Endothelial cell of umbilical vein (primary cell): ENCODE data around the gene WBP2NL. TPM values are rescaled to one million over a fixed set of nuclear protein-coding genes. Genes with fewer than 3 reads are reported as not detected.
A peak's percentile ranks its signal among the peaks of the same experiment; 100 is the strongest.

Experiments used
- BruUV-seq: library from RNA; stranded (reverse); fragments of 400-500 nt; replicated peaks from 2 replicates; lab custom pipeline; 2021; lab: Mats Ljungman, UMichigan
- CTCF ChIA-PET: fragments of 300-600, 350-600 bp; sonication (Branson Sonifier 250); formaldehyde crosslinking; loops from one replicate; lab custom pipeline; 2021; ENCODE audit warnings: antibody characterized with exemption, inconsistent platforms; lab: Charles Lee
- POLR2A ChIA-PET: fragments of 300-600, 350-600 bp; sonication (Branson Sonifier 250); formaldehyde crosslinking; loops from one replicate; lab custom pipeline; 2021; ENCODE audit warnings: antibody characterized with exemption, inconsistent platforms; lab: Charles Lee
- DNase-seq: peaks from one replicate; pipeline ENCODE4 v3.0.0-alpha.2; 2011; ENCODE audit warnings: low read depth, low spot score
- FAIRE-seq: peaks from 2 replicates; lab custom pipeline; 2011; peaks lifted over from hg19 to GRCh38; lab: Jason Lieb, UNC
- H2AFZ ChIP-seq: 2 replicates; pipeline ENCODE4 v1.6.0; 2012; ENCODE audit warnings: low read depth, low read length, control low read depth, inconsistent platforms
- H3K27ac ChIP-seq: 2 replicates; pipeline ENCODE4 v1.5.1; 2011; ENCODE audit warnings: low read depth, mild to moderate bottlenecking, control low read depth, low read length, moderate library complexity; ENCODE audit not compliant: insufficient read depth
- H3K27me3 ChIP-seq, 2 experiments: 2 replicates each; pipeline versions ENCODE4 v1.6.0 to v1.6.1; 2011; ENCODE audit warnings: low read length in 2 of 2, mixed read lengths in 1 of 2; ENCODE audit not compliant: control insufficient read depth in 2 of 2, insufficient read depth in 2 of 2
- H3K36me3 ChIP-seq, 2 experiments: 2 replicates in 1 of 2; 3 replicates in 1 of 2; pipeline ENCODE4 v1.5.1; 2011; ENCODE audit warnings: low read length in 2 of 2, mild to moderate bottlenecking in 1 of 2, moderate library complexity in 1 of 2; ENCODE audit not compliant: control insufficient read depth in 2 of 2, insufficient read depth in 2 of 2; ENCODE audit errors: extremely low read depth in 1 of 2
- H3K4me1 ChIP-seq: 3 replicates; pipeline ENCODE4 v1.5.1; 2011; ENCODE audit warnings: mild to moderate bottlenecking, low read length; ENCODE audit not compliant: control insufficient read depth, insufficient read depth; ENCODE audit errors: extremely low read depth
- H3K4me2 ChIP-seq: 2 replicates; pipeline ENCODE4 v1.6.1; 2011; ENCODE audit warnings: low read length, control low read depth, mixed read lengths; ENCODE audit not compliant: insufficient read depth
- H3K4me3 ChIP-seq, 3 experiments: fragments of 200-600 bp in 1 of 3; sonication (generic), shearing (Covaris generic) in 1 of 3; replicated peaks in 1 of 3; 2 replicates each; pipeline ENCODE4 v1.5.1; 2011 to 2016; ENCODE audit warnings: control low read depth in 3 of 3, low read length in 3 of 3, mild to moderate bottlenecking in 2 of 3, inconsistent platforms in 1 of 3, low read depth in 1 of 3, moderate library complexity in 1 of 3; ENCODE audit not compliant: insufficient read depth in 1 of 3
- H3K79me2 ChIP-seq: 2 replicates; pipeline ENCODE4 v1.6.0; 2012; ENCODE audit warnings: low read length, inconsistent platforms; ENCODE audit not compliant: control insufficient read depth, insufficient read depth
- H3K9ac ChIP-seq: replicated peaks from 2 replicates; pipeline ENCODE3; 2011; ENCODE audit warnings: low read length, control low read depth; ENCODE audit not compliant: insufficient read depth; ENCODE audit errors: extremely low read depth
- H3K9me1 ChIP-seq: replicated peaks from 3 replicates; pipeline ENCODE4 v1.6.0; 2011; ENCODE audit warnings: mild to moderate bottlenecking, low read length; ENCODE audit not compliant: control insufficient read depth, insufficient read depth; ENCODE audit errors: extremely low read depth
- H3K9me3 ChIP-seq: replicated peaks from 2 replicates; pipeline ENCODE4 v1.5.1; 2012; ENCODE audit warnings: low read length, inconsistent platforms; ENCODE audit not compliant: control insufficient read depth, insufficient read depth
- H4K20me1 ChIP-seq: replicated peaks from 2 replicates; pipeline ENCODE3; 2011; ENCODE audit warnings: mild to moderate bottlenecking, low read length; ENCODE audit not compliant: control insufficient read depth, insufficient read depth; ENCODE audit errors: extremely low read depth
- EZH2 ChIP-seq: IDR thresholded peaks from 2 replicates; pipeline ENCODE4 v1.6.1; 2012; ENCODE audit warnings: borderline replicate concordance, low read depth, mild to moderate bottlenecking, moderate library complexity, low read length, inconsistent platforms; ENCODE audit not compliant: severe bottlenecking
- MYC ChIP-seq: IDR thresholded peaks from one replicate; pipeline ENCODE4 v1.6.1; 2011; ENCODE audit warnings: mild to moderate bottlenecking, low read depth, low read length
- POLR2A ChIP-seq: IDR thresholded peaks from 2 replicates; pipeline ENCODE4 v1.6.1; 2012; ENCODE audit warnings: low read depth, mild to moderate bottlenecking, control low read depth, low read length
- dilution Hi-C: fragments of 300-500 bp; cut with MboI; formaldehyde crosslinking; loops from one replicate; pipeline ENCODE4 v1.15.0; 2019; ENCODE audit warnings: low sequenced_read_pairs; ENCODE audit not compliant: extremely low pct_ligation_motif_present
- intact Hi-C: fragments of 100-400 bp; cut with micrococcal nuclease; formaldehyde crosslinking; loops from one replicate; pipeline ENCODE4 v1.10.0; 2022
- polyA plus RNA-seq, 4 experiments: library from polyadenylated mRNA; depleted of rRNA in 3 of 4; stranded (reverse) in 3 of 4; unstranded in 1 of 4; fragments of >200 nt; gene quantifications; 2 replicates each; pipeline versions ENCODE4 v1.2.1 to v1.2.3, GENCODE V29; 2011 to 2012; ENCODE audit warnings: missing spikeins in 1 of 4
- total RNA-seq: library from RNA; stranded (reverse); gene quantifications from 2 replicates; pipeline ENCODE4 v1.2.3, GENCODE V29; 2021
- TF ChIP-seq, protein P1 (sequence below): IDR thresholded peaks from 2 replicates; pipeline ENCODE4 v1.6.1; 2011; ENCODE audit not compliant: insufficient read depth, insufficient read length

Gene WBP2NL
- total and polyA plus RNA-seq, 2 donors (not counting 3 experiments of a cell fraction or from before 2014, with no cell fraction given): 0.08 to 0.27 TPM

DNA sequence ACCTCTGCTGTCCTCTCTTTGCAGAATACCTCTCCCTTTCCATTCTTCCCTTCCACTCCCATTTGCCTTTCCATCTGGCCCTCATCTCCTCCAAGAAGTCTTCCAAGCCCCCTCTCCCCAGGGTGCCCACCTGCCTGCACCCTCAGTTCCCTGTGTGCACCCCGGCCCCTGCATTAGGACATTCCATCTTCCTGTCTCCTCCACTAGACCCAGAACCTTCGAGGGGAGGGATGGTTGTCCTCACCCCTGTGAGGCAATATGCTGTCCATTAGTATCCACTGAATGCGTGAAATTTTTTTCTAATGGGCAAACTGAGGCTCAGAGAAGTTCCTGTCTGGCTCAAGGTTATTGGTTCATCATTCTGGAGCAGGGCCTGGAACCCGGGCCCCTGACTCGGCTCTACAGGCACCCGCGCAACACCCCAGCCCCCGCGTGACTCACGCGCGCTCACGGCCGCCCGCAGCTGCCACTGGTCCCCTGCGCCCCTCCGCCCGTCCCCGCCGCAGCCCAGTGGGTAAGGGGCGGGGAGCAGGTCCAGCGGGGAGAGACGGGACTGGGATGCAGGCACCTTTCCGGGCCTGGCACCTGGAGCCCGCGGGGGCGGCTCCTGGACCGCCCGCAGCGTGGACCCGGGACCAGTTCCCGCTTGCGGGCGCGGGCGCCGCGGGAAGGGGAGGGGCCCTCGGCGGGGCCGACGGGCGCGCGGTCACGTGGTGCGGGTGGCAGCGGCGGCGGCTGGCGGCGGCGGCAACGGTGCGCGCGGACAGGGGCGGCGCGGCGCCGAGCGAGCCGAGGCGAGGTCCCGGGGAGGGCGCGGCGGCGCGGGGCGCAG is 22.3 kb upstream of the WBP2NL start:
- no peak for DNase-seq
- Histone ChIP-seq H2AFZ (peak overlapping the region; percentile 74), H3K4me2 (no peak overlapping the region), H4K20me1 (no peaks in the 10 kb centered on the region), H3K79me2 (no peaks in the 10 kb centered on the region), H3K27ac (no peak overlapping the region), H3K9me3 (no peaks in the 10 kb centered on the region), H3K4me3 (peak overlapping the region in 2 of 3 experiments; percentile 2 to 32), H3K27me3 (peaks cover 24 to 31% of the 10 kb centered on the region in 2 experiments), H3K36me3 (no peaks in the 10 kb centered on the region), H3K9me1 (no peaks in the 10 kb centered on the region), H3K9ac (no peak overlapping the region), H3K4me1 (peaks cover 3% of the 10 kb centered on the region)
- intact Hi-C loops: no loop called here
- POLR2A ChIA-PET: no interaction called here
- FAIRE-seq: no peak
- dilution Hi-C loops: no loop called here
- TF ChIP-seq, protein P1, sequence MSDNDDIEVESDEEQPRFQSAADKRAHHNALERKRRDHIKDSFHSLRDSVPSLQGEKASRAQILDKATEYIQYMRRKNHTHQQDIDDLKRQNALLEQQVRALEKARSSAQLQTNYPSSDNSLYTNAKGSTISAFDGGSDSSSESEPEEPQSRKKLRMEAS: no peak
- TF ChIP-seq POLR2A (no peak), MYC (no peak)
- no TSS peak for BruUV-seq
- CTCF ChIA-PET: interaction anchor here (1.7 kb wide), 1 partner anchor 115 kb away, joined by 3 read pairs; the partner anchor contains the start of gene NDUFA6

DNA sequence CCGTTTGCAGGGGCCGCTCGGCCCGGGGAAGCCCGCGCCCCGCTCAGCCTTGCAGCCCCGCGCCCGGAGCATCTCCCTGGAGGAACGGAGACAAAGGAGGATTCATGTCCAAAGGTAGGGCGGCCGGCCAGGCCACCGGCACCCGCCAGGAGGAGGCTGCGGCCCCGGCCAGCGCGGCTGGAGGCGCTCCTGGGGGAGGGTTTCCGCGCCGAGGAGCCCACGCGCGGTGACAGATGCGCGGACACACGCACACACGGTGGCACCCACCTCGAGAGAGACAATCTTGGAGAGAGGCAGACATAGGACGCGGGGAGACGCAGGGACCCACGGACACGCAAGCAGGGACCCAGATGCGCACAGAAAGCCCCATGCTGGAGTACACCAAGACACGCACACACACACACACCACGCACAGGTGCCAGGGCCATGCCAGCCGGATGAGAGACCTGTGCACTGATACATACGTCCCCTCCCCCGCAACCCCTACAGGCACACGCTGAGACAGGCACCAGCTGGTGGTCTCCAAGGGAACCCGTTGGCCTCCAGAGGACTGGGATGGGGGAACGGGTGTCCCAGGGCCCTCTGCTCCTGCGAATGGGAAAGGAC is 21.5 kb upstream of the WBP2NL start:
- Histone ChIP-seq H3K9me3 (no peaks in the 10 kb centered on the region), H3K4me1 (peaks cover 3% of the 10 kb centered on the region), H3K9ac (no peak overlapping the region), H2AFZ (peak overlapping the region; percentile 37), H3K36me3 (no peaks in the 10 kb centered on the region), H3K27ac (no peak overlapping the region), H3K9me1 (no peaks in the 10 kb centered on the region), H3K4me3 (peak overlapping the region in 1 of 3 experiments; percentile 19), H3K4me2 (no peak overlapping the region), H3K79me2 (no peaks in the 10 kb centered on the region), H3K27me3 (peaks cover 24 to 31% of the 10 kb centered on the region in 2 experiments), H4K20me1 (no peaks in the 10 kb centered on the region)
- BruUV-seq: no TSS peak
- dilution Hi-C loops (no loop called here), intact Hi-C loops (no loop called here)
- CTCF ChIA-PET: interaction anchor here (0.8 to 2.0 kb wide), 2 partner anchors 11 to 136 kb away, joined by 3 to 4 read pairs; no protein-coding TSS in a partner anchor
- POLR2A ChIA-PET: no interaction called here
- no peak for DNase-seq
- TF ChIP-seq MYC: no peak
- TF ChIP-seq EZH2: peak; percentile 91
- no peak for FAIRE-seq
